Activated T-cell treated with anti-CD3 and anti-CD28 coated beads, Interleukin-2, amount 50 U/mL, for 24 hours (primary cell): ENCODE measurements around the gene OSBP2.

ENCODE experiments used
- DNase-seq: peaks from one replicate; pipeline ENCODE4 v3.0.0-alpha.2; 2020
- H3K27ac Mint-ChIP-seq: 2 replicates; pipeline ENCODE4 v1.8.0; 2020; ENCODE audit warnings: mild to moderate bottlenecking, mixed read lengths
- H3K27me3 Mint-ChIP-seq: 2 replicates; pipeline ENCODE4 v1.8.0; 2020; ENCODE audit warnings: mixed read lengths
- H3K36me3 Mint-ChIP-seq: 2 replicates; pipeline ENCODE4 v1.8.0; 2020; ENCODE audit warnings: low read depth, mixed read lengths
- H3K4me1 Mint-ChIP-seq: 2 replicates; pipeline ENCODE4 v1.8.0; 2020; ENCODE audit warnings: low read depth, mixed read lengths
- H3K4me3 Mint-ChIP-seq: 2 replicates; pipeline ENCODE4 v1.8.0; 2020; ENCODE audit warnings: mild to moderate bottlenecking, moderate library complexity, mixed read lengths
- H3K9me3 Mint-ChIP-seq: 2 replicates; pipeline ENCODE4 v1.8.0; 2020; ENCODE audit warnings: mixed read lengths

OSBP2 gene

DNA sequence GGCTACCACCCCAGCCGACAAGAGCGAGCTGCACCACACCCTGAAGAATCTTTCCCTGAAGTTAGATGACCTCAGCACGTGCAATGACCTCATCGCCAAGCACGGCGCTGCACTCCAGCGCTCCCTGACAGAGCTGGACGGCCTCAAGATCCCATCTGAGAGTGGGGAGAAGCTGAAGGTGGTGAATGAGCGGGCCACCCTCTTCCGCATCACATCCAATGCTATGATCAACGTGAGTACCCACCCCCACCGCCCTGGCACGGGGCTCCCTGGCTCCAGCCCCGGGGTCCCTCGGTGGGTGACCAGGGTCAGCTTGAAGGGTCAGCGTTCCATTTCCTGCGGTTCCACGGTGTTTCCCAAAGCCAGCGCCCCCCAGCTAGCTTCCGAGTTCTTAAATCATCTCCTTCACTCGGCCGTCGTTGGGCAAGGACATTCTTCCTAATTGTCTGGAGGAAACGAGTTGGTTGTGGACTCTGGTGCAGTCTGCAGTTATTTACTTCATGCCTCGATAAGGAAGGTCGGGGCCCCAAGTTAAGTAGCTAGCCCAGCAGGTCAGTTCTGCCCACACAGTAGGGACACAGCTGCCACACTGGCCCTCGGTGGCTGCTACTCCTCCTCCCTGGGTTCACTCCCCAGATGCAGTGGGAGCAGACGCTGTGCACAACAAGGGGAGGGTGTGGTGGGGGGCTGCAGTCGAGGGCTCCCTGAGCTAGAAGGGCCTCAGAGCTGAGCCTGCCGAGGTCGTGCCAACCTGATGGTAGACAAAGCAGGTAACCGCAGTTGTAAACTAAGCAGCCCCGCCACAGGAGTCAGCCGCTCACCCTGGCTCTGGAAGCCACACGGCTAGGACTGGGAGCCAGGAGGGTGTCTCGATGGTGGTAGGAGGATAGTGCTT lies 176.0 kb downstream of the OSBP2 start:
- H3K9me3 Mint-ChIP-seq, result no peaks in the 10 kb centered on the region
- H3K36me3 Mint-ChIP-seq, result no peaks in the 10 kb centered on the region
- no peaks in the 10 kb centered on the region for H3K4me1 Mint-ChIP-seq
- H3K27ac Mint-ChIP-seq, result no peak overlapping the region
- no peak for DNase-seq
- H3K27me3 Mint-ChIP-seq, result no peaks in the 10 kb centered on the region
- no peak overlapping the region for H3K4me3 Mint-ChIP-seq

DNA sequence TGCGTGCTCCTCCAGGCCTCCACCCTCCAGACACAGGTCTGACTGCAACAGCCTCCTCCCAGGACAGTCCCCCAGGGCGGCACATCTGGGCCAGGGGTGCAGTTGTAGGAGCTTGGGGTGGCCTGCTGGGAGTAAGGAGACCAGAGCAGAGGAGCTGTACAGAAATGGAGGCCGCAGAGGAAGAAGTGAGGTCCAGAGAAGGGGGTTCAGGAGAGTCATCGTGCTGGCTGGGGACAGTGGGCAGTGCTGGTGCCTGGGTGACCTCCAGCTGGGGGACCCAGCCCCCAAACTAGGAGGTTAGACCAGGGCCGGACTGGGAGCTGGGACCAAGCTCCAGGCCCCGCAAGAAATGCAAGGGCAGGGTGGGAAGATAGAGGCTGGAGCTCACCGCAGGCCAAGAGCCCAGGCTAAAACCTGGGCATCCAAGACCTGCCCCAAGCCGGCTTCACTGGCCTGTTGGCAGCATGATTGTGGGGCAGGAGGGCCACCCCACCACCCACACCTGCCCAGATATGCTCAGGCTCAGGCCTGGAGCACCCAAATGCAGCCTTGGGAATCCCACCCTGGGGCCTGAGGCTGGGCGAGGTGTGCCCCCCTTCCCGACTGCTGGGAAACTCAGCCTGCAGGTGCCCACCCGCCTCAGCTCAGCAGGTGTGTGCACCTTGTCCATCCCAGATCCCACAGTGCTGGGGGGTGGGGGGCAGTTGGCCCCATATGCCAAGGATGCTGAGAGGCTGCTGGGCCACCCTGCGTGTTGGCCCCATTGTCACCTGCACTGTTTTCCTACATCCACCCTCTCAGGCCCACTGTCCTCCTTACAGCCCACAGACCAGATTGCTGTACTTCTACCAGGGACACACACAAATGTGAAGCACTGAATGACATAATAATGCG lies 177.0 kb downstream of the OSBP2 start:
- no peak overlapping the region for H3K4me3 Mint-ChIP-seq

DNA sequence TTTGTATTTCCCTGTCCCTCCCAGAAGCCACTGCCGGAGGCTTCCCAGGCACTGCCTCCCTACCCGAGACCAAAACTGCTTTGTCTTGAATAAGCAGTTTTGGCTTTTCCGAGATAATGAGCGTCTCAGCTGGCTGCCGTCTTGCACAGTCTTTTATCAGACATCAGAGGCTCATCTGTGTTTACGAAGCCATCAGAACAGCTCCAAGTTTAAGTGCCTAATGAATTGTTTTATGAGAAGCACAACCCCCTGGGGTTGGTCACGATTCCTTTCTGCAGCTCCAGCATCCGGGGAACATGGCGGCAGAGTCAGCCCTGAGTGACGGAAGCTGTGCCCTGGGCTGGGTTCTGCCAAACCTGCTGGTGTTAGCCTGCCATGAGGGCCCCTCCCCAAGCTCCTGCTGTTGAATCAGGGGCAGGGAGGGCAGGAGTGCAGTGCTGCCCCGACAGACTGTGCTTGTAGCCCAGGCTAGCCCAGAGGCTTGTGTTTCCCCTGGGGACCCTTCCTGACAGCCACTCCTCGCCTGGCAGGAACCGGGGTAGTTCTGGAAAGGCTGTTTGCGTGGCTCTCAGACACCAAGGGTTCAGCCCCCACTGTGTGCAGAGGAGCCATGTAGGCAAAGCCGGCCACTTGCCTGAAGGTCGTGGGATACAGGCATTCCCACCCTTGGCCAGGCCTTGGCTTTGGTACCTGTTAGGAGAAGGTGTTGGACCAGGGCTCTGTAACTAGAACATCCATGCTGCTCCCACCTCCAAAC lies 177.8 kb downstream of the OSBP2 start:
- Mint-ChIP-seq H3K9me3 (no peaks in the 10 kb centered on the region), H3K27ac (no peak overlapping the region), H3K27me3 (no peaks in the 10 kb centered on the region), H3K4me3 (no peak overlapping the region), H3K4me1 (no peaks in the 10 kb centered on the region), H3K36me3 (no peaks in the 10 kb centered on the region)
- no peak for DNase-seq

More for the DNA sequence above, 177.0 kb downstream of the OSBP2 start:
- no peak for DNase-seq
- no peaks in the 10 kb centered on the region for H3K36me3 Mint-ChIP-seq
- no peaks in the 10 kb centered on the region for H3K9me3 Mint-ChIP-seq
- no peaks in the 10 kb centered on the region for H3K4me1 Mint-ChIP-seq
- no peak overlapping the region for H3K27ac Mint-ChIP-seq
- H3K27me3 Mint-ChIP-seq, result no peaks in the 10 kb centered on the region

DNA sequence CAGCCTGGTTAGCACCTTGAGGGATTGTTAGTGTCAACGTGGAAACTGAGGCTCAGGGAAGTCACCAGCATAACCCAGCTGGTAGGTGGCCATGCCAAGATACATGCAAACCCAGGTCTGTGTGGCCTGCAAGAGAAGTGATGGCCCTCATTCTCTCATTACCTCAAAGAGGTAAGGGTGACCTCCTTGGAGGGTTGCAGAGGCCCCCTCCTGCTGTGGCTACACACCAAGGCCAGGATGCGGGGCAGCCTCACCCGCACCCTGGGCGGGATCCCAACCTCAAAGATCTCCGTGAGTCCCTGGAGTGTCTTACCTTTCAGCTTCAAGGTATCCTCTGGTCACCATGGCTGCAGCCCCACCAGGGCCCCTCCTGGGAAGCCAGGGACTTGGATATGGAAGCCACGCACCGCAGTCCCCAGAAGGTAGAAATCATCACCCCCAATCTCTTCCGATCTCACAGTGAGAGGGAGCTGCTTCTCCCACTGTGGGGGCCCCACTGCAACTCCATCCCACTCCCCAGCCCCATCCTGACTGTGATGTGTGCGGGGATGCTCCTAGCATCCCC lies 178.5 kb downstream of the OSBP2 start:
- no peaks in the 10 kb centered on the region for H3K36me3 Mint-ChIP-seq
- no peaks in the 10 kb centered on the region for H3K4me1 Mint-ChIP-seq
- H3K27me3 Mint-ChIP-seq, result no peaks in the 10 kb centered on the region
- no peak overlapping the region for H3K27ac Mint-ChIP-seq
- DNase-seq, result no peak
- H3K4me3 Mint-ChIP-seq, result no peak overlapping the region
- H3K9me3 Mint-ChIP-seq, result no peaks in the 10 kb centered on the region

DNA sequence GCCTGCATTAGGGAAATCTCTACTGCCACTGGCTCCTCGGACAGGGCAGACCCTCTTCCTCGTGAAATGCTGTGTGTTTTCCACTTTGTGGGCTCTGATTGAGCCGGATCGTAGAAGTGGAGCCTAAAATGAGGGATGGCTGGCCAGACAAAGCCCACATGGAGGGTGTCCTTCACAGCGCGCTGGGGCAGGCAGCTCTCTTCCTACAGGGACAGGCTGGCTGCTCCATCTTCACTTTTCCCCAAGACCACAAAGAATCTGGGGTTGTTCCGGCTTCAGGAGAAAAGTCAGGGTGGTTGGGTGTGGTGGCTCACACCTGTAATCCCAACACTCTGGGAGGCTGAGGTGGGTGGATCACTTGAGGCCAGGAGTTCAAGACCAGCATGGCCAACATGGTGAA lies 179.0 kb downstream of the OSBP2 start:
- Mint-ChIP-seq H3K9me3 (no peaks in the 10 kb centered on the region), H3K4me1 (no peaks in the 10 kb centered on the region), H3K4me3 (no peak overlapping the region), H3K27me3 (no peaks in the 10 kb centered on the region), H3K36me3 (no peaks in the 10 kb centered on the region), H3K27ac (no peak overlapping the region)
- DNase-seq, result no peak

DNA sequence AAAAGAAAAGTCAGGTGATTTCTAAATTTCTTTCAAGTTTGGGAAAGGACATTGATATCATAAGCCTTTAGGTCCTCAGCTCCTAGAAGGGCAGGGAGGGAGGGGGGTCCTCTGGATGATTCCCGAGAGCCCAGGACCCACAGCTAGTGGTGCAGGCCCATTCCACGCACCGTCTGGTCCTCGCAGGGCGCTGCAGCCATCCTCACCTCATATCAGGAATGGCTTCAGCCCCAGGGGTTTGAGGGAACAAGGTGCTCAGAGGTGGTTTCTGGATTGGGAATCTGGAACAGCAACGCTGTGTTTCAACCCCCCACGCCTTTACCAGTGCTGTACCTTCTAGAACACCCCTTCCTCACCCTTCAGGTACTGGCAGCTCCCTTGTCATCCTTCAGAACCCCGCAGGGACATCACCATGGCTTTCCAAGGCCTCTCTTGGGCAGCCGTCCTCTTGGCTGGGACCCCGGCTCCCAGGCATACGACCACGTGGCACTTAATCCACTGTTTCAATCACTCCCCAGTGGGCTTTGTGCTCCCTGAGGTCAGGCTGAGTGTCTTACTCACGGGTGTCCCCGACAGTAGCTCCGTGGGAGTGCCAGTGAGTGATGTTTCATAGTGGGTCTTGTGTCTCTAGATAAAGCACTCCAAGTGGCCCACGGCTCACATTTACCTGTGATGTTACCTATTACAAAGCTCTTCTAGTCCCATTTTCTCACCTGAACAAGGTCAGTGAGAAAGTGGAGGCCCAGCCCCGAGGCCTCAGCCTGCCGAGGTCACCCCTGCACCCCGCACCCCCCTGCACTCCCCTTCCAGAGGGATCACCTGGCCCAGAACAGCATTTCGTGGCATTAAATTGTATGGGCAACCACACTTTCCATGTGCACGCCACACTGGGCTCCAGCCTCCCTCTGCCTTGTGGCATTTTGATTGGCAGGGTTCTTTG lies 180.0 kb downstream of the OSBP2 start:
- Mint-ChIP-seq H3K27me3 (no peaks in the 10 kb centered on the region), H3K36me3 (no peaks in the 10 kb centered on the region), H3K9me3 (no peaks in the 10 kb centered on the region), H3K27ac (no peak overlapping the region), H3K4me1 (no peaks in the 10 kb centered on the region), H3K4me3 (no peak overlapping the region)
- no peak for DNase-seq

DNA sequence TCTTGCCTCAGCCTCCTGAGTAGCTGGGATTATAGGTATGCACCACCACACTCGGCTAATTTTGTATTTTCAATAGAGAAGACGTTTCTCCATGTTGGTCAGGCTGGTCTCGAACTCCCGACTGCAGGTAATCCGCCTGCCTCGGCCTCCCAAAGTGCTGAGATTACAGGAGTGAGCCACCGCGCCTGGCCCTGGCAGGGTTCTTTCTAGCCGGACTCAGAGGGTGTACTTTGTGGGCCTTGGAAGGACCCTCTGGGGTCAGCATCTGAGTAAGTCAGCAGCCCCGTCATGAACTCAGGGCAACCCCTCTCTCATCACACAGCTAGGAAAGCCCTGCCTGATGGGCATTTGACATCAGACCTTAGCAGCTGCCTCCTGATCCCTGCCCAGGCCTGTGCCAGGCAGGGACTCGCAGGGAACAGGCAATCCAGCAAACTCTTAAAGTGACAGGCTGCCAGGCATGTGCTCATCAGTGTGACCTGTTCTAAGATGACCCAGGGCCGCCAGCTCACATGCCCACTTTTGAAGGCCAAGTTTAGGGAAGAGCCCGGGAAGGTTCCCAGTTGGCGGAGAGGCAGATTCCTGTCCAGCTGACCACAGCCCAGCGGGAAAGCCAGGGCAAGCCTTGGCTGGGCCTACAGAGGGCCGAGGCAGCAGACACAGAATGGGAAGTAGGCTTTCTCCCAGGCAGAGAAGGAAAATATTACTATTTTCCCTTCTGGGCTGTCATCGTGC lies 181.0 kb downstream of the OSBP2 start:
- H3K27me3 Mint-ChIP-seq, result no peaks in the 10 kb centered on the region
- H3K9me3 Mint-ChIP-seq, result no peaks in the 10 kb centered on the region
- H3K4me1 Mint-ChIP-seq, result no peaks in the 10 kb centered on the region
- H3K4me3 Mint-ChIP-seq, result no peak overlapping the region
- H3K27ac Mint-ChIP-seq, result no peak overlapping the region
- no peak for DNase-seq
- H3K36me3 Mint-ChIP-seq, result no peaks in the 10 kb centered on the region

DNA sequence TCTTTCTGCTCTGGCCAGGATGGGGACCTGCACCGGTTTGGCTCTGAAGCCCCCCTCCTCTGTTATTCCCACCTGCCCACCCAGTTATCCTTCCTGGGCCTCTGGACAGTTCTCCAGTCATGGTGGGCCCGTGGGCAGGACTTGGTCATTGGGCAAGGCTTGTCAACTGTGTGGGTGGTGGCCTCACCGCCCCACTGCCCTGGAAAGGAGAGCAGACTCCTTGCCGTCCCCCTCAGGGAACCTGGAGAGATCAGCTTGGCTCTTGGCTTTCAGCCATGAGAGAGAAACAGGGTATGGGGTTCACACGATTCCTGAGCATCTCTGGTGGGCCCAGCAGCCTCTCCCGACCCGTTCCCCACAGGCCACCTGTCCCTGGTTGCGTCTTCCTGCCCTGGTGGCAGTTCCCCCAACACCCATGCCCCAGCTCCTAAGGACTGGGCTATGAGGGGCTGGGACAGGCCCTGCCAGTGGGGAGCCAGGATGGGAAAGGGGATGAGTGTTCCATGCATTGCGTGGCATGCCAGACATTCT lies 181.6 kb downstream of the OSBP2 start:
- H3K27ac Mint-ChIP-seq, result no peak overlapping the region
- H3K27me3 Mint-ChIP-seq, result no peaks in the 10 kb centered on the region
- H3K36me3 Mint-ChIP-seq, result no peaks in the 10 kb centered on the region
- no peaks in the 10 kb centered on the region for H3K4me1 Mint-ChIP-seq
- no peaks in the 10 kb centered on the region for H3K9me3 Mint-ChIP-seq
- no peak for DNase-seq
- no peak overlapping the region for H3K4me3 Mint-ChIP-seq

DNA sequence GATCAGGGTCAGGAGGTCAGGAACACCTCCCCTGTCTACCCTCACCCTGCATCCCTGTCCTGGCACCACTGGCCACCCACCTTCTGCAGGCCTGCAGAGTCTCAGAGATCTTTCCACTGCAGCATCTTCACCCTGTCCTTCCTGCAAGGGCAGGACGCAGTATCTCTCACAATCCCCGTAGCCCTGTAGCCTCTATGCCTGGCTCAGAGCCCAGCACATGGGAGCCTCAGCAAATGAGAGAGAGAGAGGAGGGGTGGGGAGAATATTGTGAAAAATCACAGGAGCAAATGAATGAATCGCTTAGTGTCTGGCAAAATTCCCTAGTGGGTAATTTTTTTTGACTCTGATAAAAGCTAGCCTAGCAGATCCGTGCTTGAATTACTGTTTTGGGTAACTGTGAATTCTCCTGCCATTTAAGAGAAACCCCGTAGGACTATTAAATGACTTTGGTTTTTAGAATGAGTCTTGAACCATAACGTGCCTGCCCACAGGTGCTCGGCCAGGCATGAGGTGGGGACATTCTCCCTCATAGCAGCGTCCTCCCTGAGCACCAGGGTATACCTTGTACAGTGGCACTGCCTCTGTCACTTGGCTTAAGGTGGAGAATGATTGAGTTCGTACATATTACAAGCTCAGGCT lies 182.4 kb downstream of the OSBP2 start:
- no peak for DNase-seq
- H3K36me3 Mint-ChIP-seq, result no peaks in the 10 kb centered on the region

DNA sequence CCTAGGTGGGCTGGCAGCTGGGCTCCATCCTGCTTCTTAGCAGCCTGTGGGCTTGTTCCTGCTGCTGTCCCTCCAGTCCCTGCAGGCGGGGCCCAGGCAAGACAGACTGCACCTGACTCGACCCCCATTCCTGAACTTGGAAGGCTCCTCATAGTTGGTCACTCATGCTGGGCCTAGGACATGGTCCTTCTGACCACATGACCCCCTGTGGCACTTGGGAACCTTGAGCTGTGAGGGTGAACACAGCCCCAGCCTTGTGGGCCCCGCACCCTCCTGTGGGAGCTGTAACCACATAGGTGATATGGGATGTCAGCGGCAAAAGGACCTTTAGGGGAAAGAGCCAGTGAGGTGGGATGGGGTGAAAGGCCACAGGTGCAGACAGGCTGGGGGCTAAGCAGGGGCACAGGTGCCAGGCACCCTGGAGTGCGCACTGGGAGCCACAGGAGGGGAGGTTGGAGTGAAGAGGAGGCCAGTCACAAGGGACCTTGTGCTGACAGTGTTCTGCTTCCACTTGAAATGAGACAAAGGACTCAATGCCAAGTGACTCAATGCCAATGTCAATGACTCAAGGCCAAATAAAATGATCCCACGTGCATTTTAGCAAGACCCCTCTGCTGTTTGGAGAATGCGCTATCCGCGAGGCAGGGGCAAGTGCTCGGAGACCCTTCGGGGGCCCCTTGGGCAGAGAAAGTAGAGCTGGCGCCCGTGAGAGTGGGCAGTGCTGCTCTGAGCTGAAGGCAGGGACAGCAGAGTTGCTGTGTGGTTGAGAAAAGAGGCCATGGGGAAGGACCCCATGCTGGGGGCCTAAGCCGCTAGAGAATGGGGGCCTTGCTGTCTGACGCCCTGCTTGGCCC lies 183.2 kb downstream of the OSBP2 start:
- Mint-ChIP-seq H3K27ac (no peak overlapping the region), H3K4me3 (no peak overlapping the region), H3K27me3 (no peaks in the 10 kb centered on the region), H3K9me3 (no peaks in the 10 kb centered on the region), H3K4me1 (no peaks in the 10 kb centered on the region), H3K36me3 (no peaks in the 10 kb centered on the region)
- no peak for DNase-seq

More for the DNA sequence above, 182.4 kb downstream of the OSBP2 start:
- H3K27me3 Mint-ChIP-seq, result no peaks in the 10 kb centered on the region
- no peak overlapping the region for H3K27ac Mint-ChIP-seq
- no peaks in the 10 kb centered on the region for H3K4me1 Mint-ChIP-seq
- no peak overlapping the region for H3K4me3 Mint-ChIP-seq
- no peaks in the 10 kb centered on the region for H3K9me3 Mint-ChIP-seq

DNA sequence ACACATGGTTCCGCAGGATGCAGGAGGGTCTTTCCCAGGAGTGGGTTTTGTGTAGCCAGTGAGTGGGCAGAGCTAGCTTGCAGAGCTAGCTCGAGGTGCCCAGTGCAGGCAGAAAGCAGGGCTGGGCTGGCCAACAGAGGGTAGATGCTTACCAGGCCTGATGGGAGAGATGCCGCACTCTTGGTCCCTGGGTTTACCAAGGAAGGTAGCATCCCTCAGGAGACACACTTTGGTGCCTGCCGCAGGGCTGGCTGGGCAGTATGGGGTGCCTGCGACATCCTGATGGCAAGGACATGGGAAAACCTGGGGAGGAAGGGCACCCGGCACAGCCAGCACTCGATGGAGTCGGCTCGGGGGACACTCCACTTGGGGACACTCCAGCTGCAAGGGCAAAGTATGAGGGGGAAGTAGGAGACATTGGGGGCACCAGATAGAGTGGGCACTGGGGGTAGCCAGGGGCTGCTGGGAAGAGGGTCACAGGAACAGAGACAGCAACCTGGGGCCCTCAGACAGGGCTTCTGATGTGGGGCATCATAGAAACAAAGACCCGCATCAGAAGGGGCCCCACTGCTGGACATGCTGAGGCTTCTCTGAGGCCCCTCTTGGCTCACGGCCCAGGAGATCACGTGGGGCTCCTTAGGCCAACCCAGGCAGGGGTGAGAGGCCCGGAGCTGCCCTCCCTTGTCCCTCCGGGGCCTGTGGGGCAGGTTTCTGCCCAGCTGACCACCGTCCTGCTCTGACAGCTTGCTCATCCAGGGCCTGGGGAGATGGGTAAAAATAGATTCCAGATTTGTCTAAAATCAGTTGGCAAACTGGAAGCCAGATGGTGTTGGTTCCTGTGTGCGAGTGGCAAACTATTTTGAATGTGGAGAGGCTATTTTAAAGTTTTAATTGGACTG lies 184.1 kb downstream of the OSBP2 start:
- no peak overlapping the region for H3K4me3 Mint-ChIP-seq
- H3K27ac Mint-ChIP-seq, result no peak overlapping the region
- DNase-seq, result no peak
- no peaks in the 10 kb centered on the region for H3K27me3 Mint-ChIP-seq
- H3K36me3 Mint-ChIP-seq, result no peaks in the 10 kb centered on the region
- no peaks in the 10 kb centered on the region for H3K9me3 Mint-ChIP-seq
- H3K4me1 Mint-ChIP-seq, result no peaks in the 10 kb centered on the region
